Lung microvascular endothelial cell (primary cell): ENCODE results near the gene CASTOR2. TPM values are rescaled to one million over a fixed set of nuclear protein-coding genes. Genes with fewer than 3 reads are reported as not detected.
A peak's percentile ranks its signal among the peaks of the same experiment; 100 is the strongest.
"Not testable (repeated sequence)": the region's sequence is repeated elsewhere in the genome, so short reads cannot be mapped to it uniquely, and the experiment has no call there.

Source experiments
- DNase-seq, 2 donors: peaks; one replicate each; pipeline versions ENCODE4 v3.0.0 to v3.0.0-alpha.2; 2010; ENCODE audit warnings: low read depth in 2 of 2
- total RNA-seq: library from RNA; depleted of rRNA; stranded (reverse); fragments of >200 nt; gene quantifications from 2 replicates; pipeline ENCODE4 v1.2.1, GENCODE V29; 2014

Gene CASTOR2
- total RNA-seq, 1 donor from 2014 or later, result 12.7 TPM

GRCh38 chr7:74994869-74995543, 30.5 kb downstream of the CASTOR2 start:
- DNase-seq, result not testable (repeated sequence)

DNA sequence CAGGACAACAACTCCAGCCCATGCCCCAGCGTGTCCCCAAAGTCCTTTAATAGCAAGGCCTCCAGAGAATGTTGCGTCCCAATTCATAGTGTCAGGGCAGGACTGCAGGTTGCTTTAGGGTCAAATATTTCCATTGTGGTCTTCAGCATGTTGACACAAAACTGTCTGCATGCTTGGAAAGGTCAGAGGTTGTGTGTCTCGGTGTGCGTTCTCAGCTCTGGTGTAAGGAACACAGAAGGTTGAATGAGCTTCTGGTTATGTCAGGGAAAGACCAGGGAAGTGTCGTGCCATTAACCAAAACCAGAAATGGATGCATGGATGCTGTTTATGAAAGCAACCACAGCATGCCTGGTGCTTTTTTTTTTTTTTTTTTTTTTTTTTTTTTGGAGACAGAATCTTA, 31.9 kb downstream of the CASTOR2 start:
- not testable (repeated sequence) for DNase-seq

GRCh38 chr7:74997811-74998210, 33.3 kb downstream of the CASTOR2 start:
- DNase-seq, result peak; percentile 5 to 30

GRCh38 chr7:75001356-75001755, 36.9 kb downstream of the CASTOR2 start:
- DNase-seq, result not testable (repeated sequence)

- DNase-seq, result no peak
Measured at GRCh38 chr7:75010036-75010435, 45.5 kb downstream of the CASTOR2 start.

- DNase-seq, result no peak
Measured at GRCh38 chr7:75017832-75018231, 53.3 kb downstream of the CASTOR2 start.

GRCh38 chr7:75018570-75019364, 54.3 kb downstream of the CASTOR2 start:
- no peak for DNase-seq

DNA sequence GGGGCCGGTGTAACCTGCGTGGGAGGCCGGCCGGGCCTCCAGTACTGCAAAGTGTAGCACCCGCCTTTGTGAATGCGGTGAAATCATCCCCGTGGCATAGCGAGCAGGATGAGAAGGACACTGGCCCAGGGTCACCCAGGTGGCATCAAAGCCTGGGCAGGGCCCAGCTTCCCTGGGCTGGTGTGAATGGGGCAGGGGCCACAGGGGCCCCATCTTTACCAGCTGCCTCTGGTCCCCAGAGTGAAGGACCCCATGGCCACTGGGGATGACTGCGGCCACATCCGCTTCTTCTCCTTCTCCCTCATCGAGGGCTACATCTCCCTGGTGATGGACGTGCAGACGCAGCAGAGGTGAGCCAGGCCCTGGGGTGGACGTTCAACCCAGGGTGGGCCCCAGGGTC, 55.3 kb downstream of the CASTOR2 start:
- no peak for DNase-seq

- no peak for DNase-seq
Measured at GRCh38 chr7:75024922-75025321, 60.4 kb downstream of the CASTOR2 start.

- no peak for DNase-seq
Measured at GRCh38 chr7:75028299-75028698, 63.8 kb downstream of the CASTOR2 start.

- peak; percentile 17 to 18 for DNase-seq
Measured at GRCh38 chr7:75033064-75033463, 68.6 kb downstream of the CASTOR2 start.

DNA sequence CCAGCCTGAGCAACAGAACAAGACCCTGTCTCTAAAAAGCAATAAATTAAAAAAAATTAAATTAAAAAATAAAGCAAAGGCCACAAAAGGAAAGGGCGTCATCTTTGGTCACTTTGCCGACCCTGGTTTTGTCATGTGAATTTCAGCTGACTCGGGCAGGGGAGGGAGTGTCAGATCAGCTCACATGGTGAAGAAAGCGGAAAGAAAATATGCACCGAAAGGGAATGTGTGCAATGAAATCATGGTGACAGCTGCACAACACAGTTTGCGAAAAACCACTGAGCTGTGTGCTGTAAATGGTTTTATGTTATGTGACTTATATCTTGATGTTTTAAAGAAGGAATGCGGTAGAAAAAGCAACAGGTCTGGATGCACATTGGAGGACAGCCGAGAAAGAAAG, 69.3 kb downstream of the CASTOR2 start:
- no peak for DNase-seq

- no peak for DNase-seq
Measured at GRCh38 chr7:75038508-75038907, 74.0 kb downstream of the CASTOR2 start.

DNA sequence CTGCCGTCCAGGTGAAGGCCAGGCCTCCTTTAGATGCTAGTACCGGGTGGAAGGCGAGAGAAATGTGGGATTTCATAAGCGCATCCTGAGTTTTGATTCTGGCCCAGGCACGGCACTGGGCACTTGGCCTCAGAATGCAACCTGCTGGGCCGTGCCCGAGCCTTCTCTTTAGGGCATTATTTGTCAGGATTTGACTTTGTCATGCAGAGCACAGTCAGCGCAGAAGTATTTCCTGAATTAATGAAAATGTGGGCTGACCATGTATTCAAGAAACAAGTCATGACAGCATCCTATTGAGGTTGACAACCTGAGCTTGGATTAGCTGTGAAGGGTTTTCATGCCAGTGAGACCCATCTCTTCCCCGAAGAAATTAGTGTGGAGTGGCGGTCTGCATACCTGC, 74.7 kb downstream of the CASTOR2 start:
- peak; percentile 26 to 68 for DNase-seq

GRCh38 chr7:75039709-75040108, 75.2 kb downstream of the CASTOR2 start:
- no peak for DNase-seq

DNA sequence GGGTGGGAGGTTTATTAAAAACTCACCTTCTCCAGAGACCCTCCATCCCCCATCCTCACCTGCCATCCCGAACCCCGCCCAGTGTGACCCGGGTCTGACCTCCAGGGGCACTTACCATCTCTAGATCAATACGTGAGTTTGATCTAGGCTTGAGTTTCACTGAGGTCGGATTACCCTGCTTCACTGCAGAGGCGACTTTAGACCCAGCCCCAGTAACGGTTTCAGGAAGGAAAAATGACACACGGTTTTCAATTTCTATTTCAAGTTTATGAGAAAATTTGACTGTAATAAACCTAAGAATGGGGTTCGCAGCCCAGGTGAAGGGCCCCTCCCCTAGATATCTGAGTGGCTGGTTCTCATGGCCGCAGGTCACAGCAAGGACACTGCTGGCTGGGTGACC, 76.0 kb downstream of the CASTOR2 start:
- no peak for DNase-seq

GRCh38 chr7:75042286-75042685, 77.8 kb downstream of the CASTOR2 start:
- no peak for DNase-seq

DNA sequence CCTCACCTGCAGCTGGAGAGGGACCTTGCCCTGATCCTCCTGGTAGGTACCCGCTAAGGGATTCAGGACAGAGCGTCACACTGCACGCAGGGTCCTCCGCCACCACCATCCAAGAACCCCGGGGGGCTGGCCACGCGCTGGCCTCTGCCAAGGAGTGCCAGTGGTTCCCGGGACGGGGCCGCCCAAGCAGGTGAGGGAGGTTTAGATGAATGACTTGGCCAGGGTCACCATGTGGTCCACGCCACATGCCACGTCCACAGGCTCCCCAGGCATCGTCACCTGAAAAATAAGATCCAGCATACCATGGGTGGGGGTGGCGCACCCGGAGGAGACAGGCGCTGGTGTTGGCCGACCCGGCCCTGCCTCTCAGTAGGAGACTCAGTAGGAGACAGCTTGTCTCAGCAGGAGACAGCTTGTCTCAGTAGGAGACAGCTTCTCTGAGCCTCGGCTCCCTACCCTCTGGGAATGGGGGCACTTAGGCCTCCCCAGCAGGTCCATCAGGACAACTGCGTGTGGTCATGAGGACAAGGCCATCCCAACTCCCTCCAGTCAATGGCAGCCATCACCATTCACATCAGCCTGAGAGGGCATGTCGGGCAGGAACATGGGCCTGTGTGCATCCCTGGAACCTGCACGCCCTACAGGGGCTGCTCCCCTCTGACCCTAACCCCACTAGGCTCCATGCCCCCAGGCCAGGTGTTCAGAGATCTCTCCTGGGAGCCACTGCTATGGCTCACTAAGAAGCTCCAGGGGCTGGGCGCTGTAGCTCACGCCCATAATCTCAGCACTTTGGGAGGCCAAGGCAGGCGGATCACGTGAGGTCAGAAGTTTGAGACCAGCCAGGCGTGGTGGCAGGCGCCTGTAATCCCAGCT, 78.6 kb downstream of the CASTOR2 start:
- DNase-seq, result no peak

GRCh38 chr7:75045881-75046280, 81.4 kb downstream of the CASTOR2 start:
- no peak for DNase-seq

DNA sequence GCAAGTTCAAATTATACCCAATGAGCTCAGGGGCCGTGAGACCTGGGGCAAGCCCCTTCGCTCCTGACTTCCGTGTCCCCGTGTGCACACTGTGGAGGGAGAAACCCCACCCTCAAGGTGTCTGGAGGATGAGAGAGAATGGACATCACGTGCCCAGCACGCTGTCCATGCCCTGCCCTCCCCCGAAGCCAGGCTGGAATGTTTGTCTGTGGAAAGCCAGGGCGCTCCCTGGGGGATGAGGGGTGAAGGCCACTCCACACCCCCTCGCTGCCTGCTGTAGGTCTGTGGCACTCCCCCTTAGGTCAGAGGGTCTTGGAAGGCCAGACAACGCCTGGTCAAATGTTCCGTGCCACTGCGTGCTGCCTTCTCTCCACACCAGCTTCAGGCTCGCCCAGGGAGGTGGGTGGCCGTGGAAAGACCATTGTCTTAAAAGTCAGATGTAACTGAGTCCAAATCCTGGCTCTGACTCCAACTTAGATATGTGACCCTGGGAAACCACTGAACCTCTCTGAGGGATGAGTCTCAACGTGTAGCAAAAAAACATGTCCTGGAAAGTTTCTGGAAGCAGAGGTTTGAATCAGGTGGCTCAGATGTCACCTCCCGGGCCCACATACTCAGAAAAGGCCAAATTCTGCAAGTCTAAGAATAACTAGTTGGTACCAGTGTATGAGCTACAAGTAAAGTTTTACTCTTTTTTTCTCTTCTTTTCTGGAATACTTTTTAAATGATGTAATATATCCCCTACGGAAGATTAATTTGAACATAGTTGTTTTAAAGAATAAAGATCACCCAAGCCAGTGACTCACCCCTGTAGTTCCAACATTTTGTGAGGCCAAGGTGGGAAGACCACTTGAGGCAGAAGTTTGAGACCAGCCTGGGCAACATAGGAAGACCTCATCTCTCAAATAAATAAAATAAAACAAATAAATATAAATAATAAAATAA, 84.2 kb downstream of the CASTOR2 start:
- peak in 1 of 2 donors; percentile 13 for DNase-seq

- no peak for DNase-seq
Measured at GRCh38 chr7:75049817-75050216, 85.3 kb downstream of the CASTOR2 start.
